Peyer's patch (tissue), 4 donors: ENCODE data around the gene TMEM243. TPM values are rescaled to one million over a fixed set of nuclear protein-coding genes. Genes with fewer than 3 reads are reported as not detected.

ENCODE experiments used
- DNase-seq, 3 donors: peaks; one replicate each; pipeline ENCODE4 v3.0.0-alpha.2; 2017 to 2019
- H3K27ac ChIP-seq, 4 donors: fragments of 200-600 bp; sonication (generic); one replicate each; pipeline ENCODE4 v1.5.1; 2016 to 2019
- H3K27me3 ChIP-seq, 2 donors: fragments of 200-600 bp; sonication (generic); one replicate each; pipeline ENCODE4 v1.5.1; 2019
- H3K36me3 ChIP-seq, 3 donors: fragments of 200-600 bp; sonication (generic); one replicate each; pipeline ENCODE4 v1.5.1; 2016 to 2019
- H3K4me1 ChIP-seq, 4 donors: fragments of 200-600 bp; sonication (generic); one replicate each; pipeline ENCODE4 v1.5.1; 2016 to 2019
- H3K4me3 ChIP-seq, 4 donors: fragments of 200-600 bp; sonication (generic); 1 replicate in 3 of 4; 2 replicates in 1 of 4; pipeline ENCODE4 v1.5.1; 2016 to 2019; ENCODE audit warnings: mild to moderate bottlenecking in 1 of 4
- H3K9me3 ChIP-seq, 4 donors: fragments of 200-600 bp; sonication (generic); one replicate each; pipeline ENCODE4 v1.5.1; 2016 to 2019; ENCODE audit warnings: mild to moderate bottlenecking in 1 of 4
- CTCF ChIP-seq, 6 experiments: fragments of 450-650 bp in 4 of 6; fragments of 200-600 bp in 2 of 6; sonication (generic) in 1 of 6; IDR thresholded peaks; one replicate each; pipeline ENCODE4 v1.5.1; 2017 to 2019; ENCODE audit warnings: antibody characterized with exemption in 6 of 6, mild to moderate bottlenecking in 3 of 6, moderate library complexity in 1 of 6
- POLR2A ChIP-seq, 2 donors: fragments of 450-650 bp; IDR thresholded peaks; one replicate each; pipeline ENCODE4 v1.5.1; 2017; ENCODE audit warnings: antibody characterized with exemption in 2 of 2, mild to moderate bottlenecking in 2 of 2, moderate library complexity in 2 of 2
- total RNA-seq, 4 donors: library from RNA; depleted of rRNA; stranded (reverse); fragments of >200 nt; gene quantifications; one replicate each; pipeline ENCODE4 v1.1.0, GENCODE V29; 2016

Gene TMEM243
- total RNA-seq, 4 donors from 2014 or later: 29.0 to 88.3 (median 43.6) TPM

- Histone ChIP-seq H3K4me1 (no peaks in the 10 kb centered on the region), H3K27ac (no peak overlapping the region), H3K4me3 (no peak overlapping the region), H3K9me3 (no peaks in the 10 kb centered on the region), H3K36me3 (peaks cover 0 to 87% (median 0%) of the 10 kb centered on the region in 3 donors), H3K27me3 (no peaks in the 10 kb centered on the region)
- no peak for DNase-seq
- TF ChIP-seq POLR2A (IDR thresholded peaks at IDR 0.05) (no peak), CTCF (IDR thresholded peaks at IDR 0.05) (no peak)
Measured at GRCh38 chr7:87178320-87178719, 41.2 kb downstream of the TMEM243 start.

GRCh38 chr7:87173471-87173870 lies 46.1 kb downstream of the TMEM243 start:
- no peak for DNase-seq
- no peak for TF ChIP-seq CTCF (IDR thresholded peaks at IDR 0.05)
- no peak for TF ChIP-seq POLR2A (IDR thresholded peaks at IDR 0.05)
- no peak overlapping the region for H3K27ac ChIP-seq

GRCh38 chr7:87171282-87171934 lies 48.1 kb downstream of the TMEM243 start:
- no peaks in the 10 kb centered on the region for H3K27me3 ChIP-seq
- H3K4me1 ChIP-seq: no peaks in the 10 kb centered on the region
- H3K36me3 ChIP-seq: peaks cover 0 to 96% (median 0%) of the 10 kb centered on the region in 3 donors
- TF ChIP-seq CTCF (IDR thresholded peaks at IDR 0.05) (no peak), POLR2A (IDR thresholded peaks at IDR 0.05) (no peak)
- no peak overlapping the region for H3K27ac ChIP-seq
- no peaks in the 10 kb centered on the region for H3K9me3 ChIP-seq
- no peak overlapping the region for H3K4me3 ChIP-seq
- no peak for DNase-seq

More at GRCh38 chr7:87173471-87173870, 46.1 kb downstream of the TMEM243 start:
- Histone ChIP-seq H3K36me3 (peaks cover 0 to 91% (median 0%) of the 10 kb centered on the region in 3 donors), H3K4me3 (no peak overlapping the region), H3K4me1 (no peaks in the 10 kb centered on the region), H3K27me3 (no peaks in the 10 kb centered on the region), H3K9me3 (no peaks in the 10 kb centered on the region)

- no peaks in the 10 kb centered on the region for H3K9me3 ChIP-seq
- TF ChIP-seq CTCF (IDR thresholded peaks at IDR 0.05) (no peak), POLR2A (IDR thresholded peaks at IDR 0.05) (no peak)
- no peaks in the 10 kb centered on the region for H3K4me1 ChIP-seq
- DNase-seq: no peak
- no peak overlapping the region for H3K27ac ChIP-seq
- H3K36me3 ChIP-seq: peaks cover 0 to 96% (median 0%) of the 10 kb centered on the region in 3 donors
- no peaks in the 10 kb centered on the region for H3K27me3 ChIP-seq
- H3K4me3 ChIP-seq: no peak overlapping the region
Measured at GRCh38 chr7:87170828-87171227, 48.7 kb downstream of the TMEM243 start.

- Histone ChIP-seq H3K27ac (no peak overlapping the region), H3K27me3 (no peaks in the 10 kb centered on the region), H3K36me3 (peaks cover 0 to 53% (median 3%) of the 10 kb centered on the region in 3 donors), H3K4me1 (no peaks in the 10 kb centered on the region), H3K9me3 (no peaks in the 10 kb centered on the region), H3K4me3 (no peak overlapping the region)
- TF ChIP-seq POLR2A (IDR thresholded peaks at IDR 0.05): no peak
- no peak for DNase-seq
Measured at GRCh38 chr7:87164433-87164832, 55.1 kb downstream of the TMEM243 start.

- no peak for DNase-seq
- no peaks in the 10 kb centered on the region for H3K9me3 ChIP-seq
- peaks cover 0 to 6% (median 3%) of the 10 kb centered on the region in 3 donors for H3K36me3 ChIP-seq
- no peaks in the 10 kb centered on the region for H3K27me3 ChIP-seq
- TF ChIP-seq POLR2A (IDR thresholded peaks at IDR 0.05): no peak
- no peak for TF ChIP-seq CTCF (IDR thresholded peaks at IDR 0.05)
- H3K27ac ChIP-seq: no peak overlapping the region
- H3K4me1 ChIP-seq: peaks cover 0 to 25% (median 8%) of the 10 kb centered on the region in 4 donors
- no peak overlapping the region for H3K4me3 ChIP-seq
Measured at GRCh38 chr7:87159538-87159937, 60.0 kb downstream of the TMEM243 start.
